Liver (tissue), 9 donors: Measurements from ENCODE around the gene NOM1. TPM values are rescaled to one million over a fixed set of nuclear protein-coding genes. Genes with fewer than 3 reads are reported as not detected.

Experiments used
- DNase-seq: peaks from one replicate; pipeline ENCODE4 v3.0.0-alpha.2; 2017; ENCODE audit warnings: low spot score
- H3K27ac ChIP-seq, 2 donors: one replicate each; pipeline ENCODE4 v1.7.0; 2013; ENCODE audit warnings: inconsistent platforms in 2 of 2, low read length in 2 of 2, control low read depth in 1 of 2, low read depth in 1 of 2, mild to moderate bottlenecking in 1 of 2
- H3K27me3 ChIP-seq, 4 donors: one replicate each; pipeline versions ENCODE4 v1.6.1 to v1.7.0; 2013; ENCODE audit warnings: low read length in 3 of 4, inconsistent platforms in 1 of 4, mild to moderate bottlenecking in 1 of 4, moderate library complexity in 1 of 4; ENCODE audit not compliant: control insufficient read depth in 4 of 4, insufficient read depth in 4 of 4
- H3K36me3 ChIP-seq, 4 donors: one replicate each; pipeline versions ENCODE4 v1.6.1 to v1.7.0; 2013; ENCODE audit warnings: low read length in 3 of 4, mild to moderate bottlenecking in 3 of 4, low read depth in 1 of 4, moderate library complexity in 1 of 4; ENCODE audit not compliant: control insufficient read depth in 4 of 4, insufficient read depth in 3 of 4
- H3K4me1 ChIP-seq, 4 donors: one replicate each; pipeline versions ENCODE4 v1.6.1 to v1.7.0; 2013; ENCODE audit warnings: low read length in 3 of 4, mild to moderate bottlenecking in 3 of 4, moderate library complexity in 1 of 4; ENCODE audit not compliant: control insufficient read depth in 4 of 4, insufficient read depth in 4 of 4
- H3K4me3 ChIP-seq, 3 donors: one replicate each; pipeline versions ENCODE4 v1.6.1 to v1.7.0; 2013; ENCODE audit warnings: low read length in 3 of 3, control low read depth in 1 of 3, low read depth in 1 of 3, mild to moderate bottlenecking in 1 of 3
- H3K9ac ChIP-seq, 2 donors: one replicate each; pipeline ENCODE4 v1.7.0; 2013; ENCODE audit warnings: low read length in 2 of 2, mild to moderate bottlenecking in 2 of 2, moderate library complexity in 2 of 2, control low read depth in 1 of 2, low read depth in 1 of 2
- H3K9me3 ChIP-seq, 4 donors: one replicate each; pipeline versions ENCODE4 v1.6.1 to v1.7.0; 2013; ENCODE audit warnings: low read length in 3 of 4; ENCODE audit not compliant: control insufficient read depth in 4 of 4
- EGR1 ChIP-seq, 2 donors: IDR thresholded peaks; 2 replicates each; pipeline ENCODE4 v1.6.1; 2016 to 2018; ENCODE audit warnings: antibody characterized with exemption in 2 of 2, low read depth in 2 of 2
- FOXA2 ChIP-seq: IDR thresholded peaks from 2 replicates; pipeline ENCODE4 v1.6.1; 2016; ENCODE audit warnings: antibody characterized with exemption
- HNF4A ChIP-seq, 2 donors: conservative IDR thresholded peaks; 2 replicates each; pipeline ENCODE4 v1.6.1; 2016; ENCODE audit warnings: antibody characterized with exemption in 2 of 2, mild to moderate bottlenecking in 2 of 2
- HNF4G ChIP-seq: IDR thresholded peaks from 2 replicates; pipeline ENCODE4 v1.6.1; 2016; ENCODE audit warnings: antibody characterized with exemption
- JUND ChIP-seq, 2 donors: IDR thresholded peaks; 2 replicates each; pipeline ENCODE4 v1.6.1; 2016; ENCODE audit warnings: antibody characterized with exemption in 2 of 2
- MAX ChIP-seq: IDR thresholded peaks from 2 replicates; pipeline ENCODE4 v1.6.1; 2016; ENCODE audit warnings: antibody characterized with exemption
- RAD21 ChIP-seq, 2 donors: IDR thresholded peaks; 2 replicates each; pipeline ENCODE4 v1.6.1; 2016; ENCODE audit warnings: antibody characterized with exemption in 2 of 2, mild to moderate bottlenecking in 2 of 2
- RXRA ChIP-seq, 2 donors: IDR thresholded peaks; 2 replicates each; pipeline ENCODE4 v1.6.1; 2017 to 2018; ENCODE audit warnings: antibody characterized with exemption in 2 of 2, mild to moderate bottlenecking in 1 of 2
- SP1 ChIP-seq: IDR thresholded peaks from 2 replicates; pipeline ENCODE4 v1.6.1; 2018; ENCODE audit warnings: antibody characterized with exemption, mild to moderate bottlenecking
- TAF1 ChIP-seq: conservative IDR thresholded peaks from 2 replicates; pipeline ENCODE4 v1.6.1; 2016; ENCODE audit warnings: antibody characterized with exemption, mild to moderate bottlenecking
- YY1 ChIP-seq: IDR thresholded peaks from 2 replicates; pipeline ENCODE4 v1.6.1; 2016; ENCODE audit warnings: antibody characterized with exemption, mild to moderate bottlenecking
- ZBTB33 ChIP-seq: IDR thresholded peaks from 2 replicates; pipeline ENCODE4 v1.6.1; 2016; ENCODE audit warnings: antibody characterized with exemption
- whole genome bisulfite sequencing: extraction: QIAGEN DNeasy Blood & Tissue Kit; methylation state at CpG from one replicate; pipeline ENCODE4 v1.1.7; 2013; 5-methylcytosine and 5-hydroxymethylcytosine counted together
- polyA plus RNA-seq, 2 donors: library from polyadenylated mRNA; stranded (reverse) in 1 of 2; unstranded in 1 of 2; fragments of 200-250 nt in 1 of 2; fragments of >200 nt in 1 of 2; fragmentation: Nextera tagmentation in 1 of 2; extraction: Ambion mirVana in 1 of 2; gene quantifications; one replicate each; pipeline versions ENCODE4 v1.2.1 to v1.2.3, GENCODE V29; 2013 to 2015
- total RNA-seq, 2 donors: library from RNA; depleted of rRNA; stranded (reverse); fragments of >200 nt; gene quantifications; one replicate each; pipeline ENCODE4 v1.2.3, GENCODE V29; 2014
- TF ChIP-seq, protein P1 (sequence below): fragments of 150-350 bp; IDR thresholded peaks from 2 replicates; pipeline ENCODE4 v1.5.1; 2017; ENCODE audit warnings: improper control_type of control experiment, low read depth, low read length; ENCODE audit not compliant: missing input control
- TF ChIP-seq, protein P2 (sequence below): IDR thresholded peaks from 2 replicates; pipeline ENCODE4 v1.6.1; 2016; ENCODE audit warnings: antibody characterized with exemption, mild to moderate bottlenecking
- donor health status: healthy.
- donor health status: healthy.
- donor health status: healthy.
- donor health status: healthy.
- donor health status: healthy.

Gene NOM1
- total and polyA plus RNA-seq, 4 donors: 4.0 to 11.4 (median 6.2) TPM

DNA sequence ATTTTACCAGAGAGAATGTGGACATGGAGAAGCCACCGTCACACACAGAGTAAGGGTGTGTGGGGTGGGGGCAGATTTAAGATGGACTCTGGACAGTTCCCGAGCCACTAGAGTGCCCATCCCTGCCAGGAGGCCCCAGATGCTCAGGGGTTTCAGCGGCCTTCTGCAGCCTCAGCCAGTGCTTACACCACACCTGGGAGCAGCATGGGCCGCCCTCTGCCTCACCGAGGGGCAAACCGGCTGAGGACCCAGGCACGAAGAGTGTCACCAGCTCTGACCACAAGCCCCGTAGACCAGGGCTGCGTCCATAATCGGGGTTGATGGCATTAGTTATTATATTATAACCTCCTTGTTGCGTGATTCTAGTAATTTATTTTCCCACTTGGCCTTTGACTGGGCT lies 67.6 kb downstream of the NOM1 start (continued):
- TF ChIP-seq, protein P1, sequence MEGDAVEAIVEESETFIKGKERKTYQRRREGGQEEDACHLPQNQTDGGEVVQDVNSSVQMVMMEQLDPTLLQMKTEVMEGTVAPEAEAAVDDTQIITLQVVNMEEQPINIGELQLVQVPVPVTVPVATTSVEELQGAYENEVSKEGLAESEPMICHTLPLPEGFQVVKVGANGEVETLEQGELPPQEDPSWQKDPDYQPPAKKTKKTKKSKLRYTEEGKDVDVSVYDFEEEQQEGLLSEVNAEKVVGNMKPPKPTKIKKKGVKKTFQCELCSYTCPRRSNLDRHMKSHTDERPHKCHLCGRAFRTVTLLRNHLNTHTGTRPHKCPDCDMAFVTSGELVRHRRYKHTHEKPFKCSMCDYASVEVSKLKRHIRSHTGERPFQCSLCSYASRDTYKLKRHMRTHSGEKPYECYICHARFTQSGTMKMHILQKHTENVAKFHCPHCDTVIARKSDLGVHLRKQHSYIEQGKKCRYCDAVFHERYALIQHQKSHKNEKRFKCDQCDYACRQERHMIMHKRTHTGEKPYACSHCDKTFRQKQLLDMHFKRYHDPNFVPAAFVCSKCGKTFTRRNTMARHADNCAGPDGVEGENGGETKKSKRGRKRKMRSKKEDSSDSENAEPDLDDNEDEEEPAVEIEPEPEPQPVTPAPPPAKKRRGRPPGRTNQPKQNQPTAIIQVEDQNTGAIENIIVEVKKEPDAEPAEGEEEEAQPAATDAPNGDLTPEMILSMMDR: no peak
- TF ChIP-seq HNF4A (conservative IDR thresholded peaks at IDR 0.05): no peak
- no peak for TF ChIP-seq RXRA (IDR thresholded peaks at IDR 0.05)
- no peak for TF ChIP-seq EGR1 (IDR thresholded peaks at IDR 0.05; ENCODE audit: low read depth in 2 of 2)
- TF ChIP-seq SP1: no peak
- TF ChIP-seq MAX: no peak
- TF ChIP-seq TAF1: no peak

GRCh38 chr7:157017603-157018327 lies 68.3 kb downstream of the NOM1 start:
- TF ChIP-seq TAF1 (no peak), YY1 (no peak), JUND (IDR thresholded peaks at IDR 0.05) (no peak), EGR1 (IDR thresholded peaks at IDR 0.05; ENCODE audit: low read depth in 2 of 2) (no peak), RAD21 (IDR thresholded peaks at IDR 0.05) (no peak), SP1 (no peak), HNF4A (conservative IDR thresholded peaks at IDR 0.05) (no peak), HNF4G (no peak), RXRA (IDR thresholded peaks at IDR 0.05) (no peak), ZBTB33 (no peak), FOXA2 (no peak)
- TF ChIP-seq, protein P2, sequence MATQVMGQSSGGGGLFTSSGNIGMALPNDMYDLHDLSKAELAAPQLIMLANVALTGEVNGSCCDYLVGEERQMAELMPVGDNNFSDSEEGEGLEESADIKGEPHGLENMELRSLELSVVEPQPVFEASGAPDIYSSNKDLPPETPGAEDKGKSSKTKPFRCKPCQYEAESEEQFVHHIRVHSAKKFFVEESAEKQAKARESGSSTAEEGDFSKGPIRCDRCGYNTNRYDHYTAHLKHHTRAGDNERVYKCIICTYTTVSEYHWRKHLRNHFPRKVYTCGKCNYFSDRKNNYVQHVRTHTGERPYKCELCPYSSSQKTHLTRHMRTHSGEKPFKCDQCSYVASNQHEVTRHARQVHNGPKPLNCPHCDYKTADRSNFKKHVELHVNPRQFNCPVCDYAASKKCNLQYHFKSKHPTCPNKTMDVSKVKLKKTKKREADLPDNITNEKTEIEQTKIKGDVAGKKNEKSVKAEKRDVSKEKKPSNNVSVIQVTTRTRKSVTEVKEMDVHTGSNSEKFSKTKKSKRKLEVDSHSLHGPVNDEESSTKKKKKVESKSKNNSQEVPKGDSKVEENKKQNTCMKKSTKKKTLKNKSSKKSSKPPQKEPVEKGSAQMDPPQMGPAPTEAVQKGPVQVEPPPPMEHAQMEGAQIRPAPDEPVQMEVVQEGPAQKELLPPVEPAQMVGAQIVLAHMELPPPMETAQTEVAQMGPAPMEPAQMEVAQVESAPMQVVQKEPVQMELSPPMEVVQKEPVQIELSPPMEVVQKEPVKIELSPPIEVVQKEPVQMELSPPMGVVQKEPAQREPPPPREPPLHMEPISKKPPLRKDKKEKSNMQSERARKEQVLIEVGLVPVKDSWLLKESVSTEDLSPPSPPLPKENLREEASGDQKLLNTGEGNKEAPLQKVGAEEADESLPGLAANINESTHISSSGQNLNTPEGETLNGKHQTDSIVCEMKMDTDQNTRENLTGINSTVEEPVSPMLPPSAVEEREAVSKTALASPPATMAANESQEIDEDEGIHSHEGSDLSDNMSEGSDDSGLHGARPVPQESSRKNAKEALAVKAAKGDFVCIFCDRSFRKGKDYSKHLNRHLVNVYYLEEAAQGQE: no peak
- Histone ChIP-seq H3K4me3 (no peak overlapping the region), H3K36me3 (no peaks in the 10 kb centered on the region), H3K9me3 (peaks cover 0 to 2% (median 0%) of the 10 kb centered on the region in 4 donors), H3K27me3 (peaks cover 14 to 44% (median 26%) of the 10 kb centered on the region in 4 donors), H3K9ac (no peak overlapping the region), H3K4me1 (peaks cover 0 to 24% (median 11%) of the 10 kb centered on the region in 4 donors), H3K27ac (no peak overlapping the region)
- WGBS: 4% methylated on average over 48 of the region's 48 CpGs
- no peak for DNase-seq
